HUES48 (cell line): ENCODE data around the gene SNTG2.

Experiments used
- H3K27ac ChIP-seq: one replicate; pipeline ENCODE4 v1.7.0; 2013; ENCODE audit warnings: low read depth, low read length, inconsistent platforms
- H3K27me3 ChIP-seq: 2 replicates; pipeline ENCODE4 v1.6.1; 2013; ENCODE audit warnings: mild to moderate bottlenecking, low read length; ENCODE audit not compliant: control insufficient read depth, insufficient read depth
- H3K36me3 ChIP-seq: 2 replicates; pipeline ENCODE4 v1.6.1; 2013; ENCODE audit warnings: low read length; ENCODE audit not compliant: control insufficient read depth, insufficient read depth
- H3K4me1 ChIP-seq: 2 replicates; pipeline ENCODE4 v1.6.1; 2013; ENCODE audit warnings: mild to moderate bottlenecking, low read length; ENCODE audit not compliant: control insufficient read depth, insufficient read depth
- H3K4me3 ChIP-seq: 2 replicates; pipeline ENCODE4 v1.5.1; 2013; ENCODE audit warnings: mild to moderate bottlenecking, low read depth, low read length
- H3K9ac ChIP-seq: 2 replicates; pipeline ENCODE4 v1.6.1; 2013; ENCODE audit warnings: mild to moderate bottlenecking, low read depth, low read length, moderate library complexity
- H3K9me3 ChIP-seq: 2 replicates; pipeline ENCODE4 v1.6.1; 2013; ENCODE audit warnings: low read length; ENCODE audit not compliant: control insufficient read depth, insufficient read depth

Gene SNTG2

GRCh38 chr2:926896-927295, 23.8 kb upstream of the SNTG2 start:
- Histone ChIP-seq H3K4me1 (peaks cover 25% of the 10 kb centered on the region), H3K4me3 (no peak overlapping the region), H3K27ac (no peak overlapping the region), H3K36me3 (no peaks in the 10 kb centered on the region), H3K9ac (no peak overlapping the region), H3K9me3 (peaks cover 8% of the 10 kb centered on the region), H3K27me3 (peaks cover 17% of the 10 kb centered on the region; the same call in 1 of the 2 replicates)

GRCh38 chr2:929011-929735, 21.5 kb upstream of the SNTG2 start:
- H3K4me1 ChIP-seq, result peaks cover 27% of the 10 kb centered on the region
- H3K27ac ChIP-seq, result no peak overlapping the region
- H3K9me3 ChIP-seq, result peaks cover 8% of the 10 kb centered on the region
- no peak overlapping the region for H3K9ac ChIP-seq
- H3K27me3 ChIP-seq, result peaks cover 18% of the 10 kb centered on the region
- no peaks in the 10 kb centered on the region for H3K36me3 ChIP-seq
- no peak overlapping the region for H3K4me3 ChIP-seq

- H3K4me1 ChIP-seq, result peaks cover 19% of the 10 kb centered on the region
- no peak overlapping the region for H3K4me3 ChIP-seq
- H3K9ac ChIP-seq, result no peak overlapping the region
- no peaks in the 10 kb centered on the region for H3K36me3 ChIP-seq
- peaks cover 18% of the 10 kb centered on the region for H3K27me3 ChIP-seq
- peaks cover 8% of the 10 kb centered on the region for H3K9me3 ChIP-seq
- H3K27ac ChIP-seq, result no peak overlapping the region
These were observed 20.7 kb upstream of the SNTG2 start for GRCh38 chr2:929925-930324.

- H3K36me3 ChIP-seq, result no peaks in the 10 kb centered on the region
- peaks cover 8% of the 10 kb centered on the region for H3K9me3 ChIP-seq
- peaks cover 18% of the 10 kb centered on the region for H3K27me3 ChIP-seq
- H3K27ac ChIP-seq, result no peak overlapping the region
- no peak overlapping the region for H3K4me3 ChIP-seq
- H3K9ac ChIP-seq, result no peak overlapping the region
- H3K4me1 ChIP-seq, result peaks cover 9% of the 10 kb centered on the region
These were observed 19.7 kb upstream of the SNTG2 start for GRCh38 chr2:930935-931334.

GRCh38 chr2:932320-933115, 18.1 kb upstream of the SNTG2 start:
- Histone ChIP-seq H3K36me3 (no peaks in the 10 kb centered on the region), H3K27me3 (peaks cover 18% of the 10 kb centered on the region), H3K27ac (peak overlapping the region; percentile 77), H3K9ac (no peak overlapping the region), H3K4me1 (peaks cover 7% of the 10 kb centered on the region), H3K9me3 (no peaks in the 10 kb centered on the region; the same call in 1 of the 2 replicates), H3K4me3 (no peak overlapping the region)

GRCh38 chr2:933734-934295, 16.8 kb upstream of the SNTG2 start:
- Histone ChIP-seq H3K4me1 (peaks cover 7% of the 10 kb centered on the region), H3K4me3 (no peak overlapping the region), H3K9ac (no peak overlapping the region), H3K36me3 (no peaks in the 10 kb centered on the region), H3K27ac (no peak overlapping the region), H3K27me3 (peaks cover 19% of the 10 kb centered on the region), H3K9me3 (no peaks in the 10 kb centered on the region)

GRCh38 chr2:937530-937929, 13.1 kb upstream of the SNTG2 start:
- no peak overlapping the region for H3K4me3 ChIP-seq
- H3K27me3 ChIP-seq, result peaks cover 12% of the 10 kb centered on the region
- H3K4me1 ChIP-seq, result peaks cover 7% of the 10 kb centered on the region
- H3K9ac ChIP-seq, result no peak overlapping the region
- no peaks in the 10 kb centered on the region for H3K36me3 ChIP-seq
- H3K27ac ChIP-seq, result no peak overlapping the region
- no peaks in the 10 kb centered on the region for H3K9me3 ChIP-seq

GRCh38 chr2:938181-939005, 12.3 kb upstream of the SNTG2 start:
- H3K27me3 ChIP-seq, result peaks cover 12% of the 10 kb centered on the region
- H3K4me3 ChIP-seq, result no peak overlapping the region
- no peak overlapping the region for H3K27ac ChIP-seq
- H3K36me3 ChIP-seq, result no peaks in the 10 kb centered on the region
- no peaks in the 10 kb centered on the region for H3K9me3 ChIP-seq
- H3K4me1 ChIP-seq, result no peaks in the 10 kb centered on the region
- H3K9ac ChIP-seq, result no peak overlapping the region

GRCh38 chr2:939936-940601, 10.6 kb upstream of the SNTG2 start:
- Histone ChIP-seq H3K4me1 (no peaks in the 10 kb centered on the region), H3K9ac (no peak overlapping the region), H3K36me3 (no peaks in the 10 kb centered on the region), H3K9me3 (peaks cover 5% of the 10 kb centered on the region; the same call in 1 of the 2 replicates), H3K27me3 (peaks cover 5% of the 10 kb centered on the region; the same call in 1 of the 2 replicates), H3K4me3 (no peak overlapping the region), H3K27ac (no peak overlapping the region)

- Histone ChIP-seq H3K4me3 (no peak overlapping the region), H3K4me1 (peaks cover 17% of the 10 kb centered on the region), H3K36me3 (no peaks in the 10 kb centered on the region), H3K9me3 (peaks cover 5% of the 10 kb centered on the region; the same call in 1 of the 2 replicates), H3K9ac (no peak overlapping the region), H3K27me3 (peaks cover 5% of the 10 kb centered on the region; the same call in 1 of the 2 replicates), H3K27ac (no peak overlapping the region)
These were observed 8.8 kb upstream of the SNTG2 start for GRCh38 chr2:941871-942270.
